AG04449 (cell line): ENCODE measurements around the gene CALCOCO1.

Experiments used
- CTCF ChIA-PET: fragments of 350-600 bp; formaldehyde crosslinking; extraction: SDS; loops from one replicate; lab custom pipeline; 2021; ENCODE audit warnings: antibody characterized with exemption; lab: Yijun Ruan, JAX
- POLR2A ChIA-PET: fragments of 400-600, 350-600 bp; formaldehyde crosslinking; extraction: SDS; loops from one replicate; lab custom pipeline; 2020; ENCODE audit warnings: antibody characterized with exemption, inconsistent platforms; lab: Yijun Ruan, JAX
- DNase-seq: peaks from one replicate; pipeline ENCODE4 v3.0.0-alpha.2; 2010; ENCODE audit warnings: low read depth, low spot score
- H3K4me3 ChIP-seq: 2 replicates; pipeline ENCODE4 v1.5.1; 2011; ENCODE audit warnings: low read depth, mild to moderate bottlenecking, control low read depth, low read length
- TF ChIP-seq, protein P1 (sequence below): IDR thresholded peaks from one replicate; pipeline ENCODE4 v1.5.1; 2011; ENCODE audit warnings: mild to moderate bottlenecking, moderate library complexity, low read length, control low read depth, inconsistent platforms; ENCODE audit not compliant: insufficient read depth; ENCODE audit errors: missing control alignments

Gene CALCOCO1

DNA sequence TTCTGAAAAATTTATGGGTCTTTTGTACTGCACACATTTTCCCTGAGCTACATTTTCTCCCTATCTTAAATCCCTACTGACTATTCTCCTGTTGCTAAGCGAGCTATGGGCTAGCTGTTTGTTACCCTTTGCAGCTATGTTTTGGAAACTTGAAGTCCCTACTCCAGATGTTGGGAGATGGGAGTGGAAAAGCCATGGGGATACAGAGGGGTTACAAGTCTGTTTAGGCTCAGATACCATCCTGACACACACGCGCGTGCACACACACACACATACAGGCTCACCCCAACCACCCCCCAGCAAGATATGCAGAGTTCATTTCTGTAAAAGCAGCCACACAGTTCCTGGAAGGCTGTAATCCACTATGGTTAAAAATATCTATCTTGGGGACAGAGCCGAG, 67.2 kb downstream of the CALCOCO1 start:
- no peak overlapping the region for H3K4me3 ChIP-seq
- TF ChIP-seq, protein P1, sequence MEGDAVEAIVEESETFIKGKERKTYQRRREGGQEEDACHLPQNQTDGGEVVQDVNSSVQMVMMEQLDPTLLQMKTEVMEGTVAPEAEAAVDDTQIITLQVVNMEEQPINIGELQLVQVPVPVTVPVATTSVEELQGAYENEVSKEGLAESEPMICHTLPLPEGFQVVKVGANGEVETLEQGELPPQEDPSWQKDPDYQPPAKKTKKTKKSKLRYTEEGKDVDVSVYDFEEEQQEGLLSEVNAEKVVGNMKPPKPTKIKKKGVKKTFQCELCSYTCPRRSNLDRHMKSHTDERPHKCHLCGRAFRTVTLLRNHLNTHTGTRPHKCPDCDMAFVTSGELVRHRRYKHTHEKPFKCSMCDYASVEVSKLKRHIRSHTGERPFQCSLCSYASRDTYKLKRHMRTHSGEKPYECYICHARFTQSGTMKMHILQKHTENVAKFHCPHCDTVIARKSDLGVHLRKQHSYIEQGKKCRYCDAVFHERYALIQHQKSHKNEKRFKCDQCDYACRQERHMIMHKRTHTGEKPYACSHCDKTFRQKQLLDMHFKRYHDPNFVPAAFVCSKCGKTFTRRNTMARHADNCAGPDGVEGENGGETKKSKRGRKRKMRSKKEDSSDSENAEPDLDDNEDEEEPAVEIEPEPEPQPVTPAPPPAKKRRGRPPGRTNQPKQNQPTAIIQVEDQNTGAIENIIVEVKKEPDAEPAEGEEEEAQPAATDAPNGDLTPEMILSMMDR: no peak
- no peak for DNase-seq
- ChIA-PET CTCF (interaction anchor here (1.9 to 2.3 kb wide), 3 partner anchors 16 to 117 kb away, joined by 5 to 17 read pairs (median 8); partner anchors contain the start of gene ATP5MC2), POLR2A (no interaction called here)

GRCh38 chr12:53659571-53659981, 67.7 kb downstream of the CALCOCO1 start:
- CTCF ChIA-PET: interaction anchor here (1.3 to 2.3 kb wide), 5 partner anchors 8 to 151 kb away, joined by 3 to 17 read pairs (median 5); partner anchors contain the start of gene ATP5MC2
- TF ChIP-seq, protein P1: no peak

DNA sequence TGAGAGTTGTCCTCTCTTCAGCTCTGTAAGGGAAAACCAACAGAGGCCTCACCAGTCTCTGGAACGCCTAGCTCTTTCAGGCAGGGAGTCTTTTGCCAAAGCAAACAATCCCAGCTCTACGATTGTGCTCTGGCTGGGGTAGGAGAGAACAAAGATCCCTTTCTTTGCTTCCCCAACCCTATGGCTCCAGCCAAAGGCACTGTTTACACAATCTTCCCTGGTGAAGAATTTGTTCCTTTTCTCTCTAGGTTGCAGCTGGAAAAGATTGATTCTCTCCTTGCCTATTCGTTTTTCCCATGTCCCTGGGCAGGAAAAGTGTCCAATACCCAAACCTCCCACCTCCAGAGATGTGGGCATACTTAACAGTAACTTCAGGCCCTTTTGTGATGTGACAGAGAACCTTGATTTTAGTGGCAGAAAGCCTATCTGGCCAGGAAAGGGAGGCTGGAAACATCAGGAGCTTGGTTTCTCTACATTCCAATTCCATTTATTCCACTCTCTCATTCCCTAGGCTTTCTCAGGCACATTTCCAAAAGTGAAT, 68.2 kb downstream of the CALCOCO1 start:
- TF ChIP-seq, protein P1: no peak
- ChIA-PET POLR2A (interaction anchor here (0.6 to 1.1 kb wide), 3 partner anchors 16 to 115 kb away, joined by 3 to 4 read pairs (median 3); partner anchors contain the start of gene ATP5MC2), CTCF (interaction anchor here (0.8 to 2.3 kb wide), 7 partner anchors 8 to 150 kb away, joined by 3 to 17 read pairs (median 4); partner anchors contain the start of gene ATP5MC2)
- DNase-seq: no peak
- no peak overlapping the region for H3K4me3 ChIP-seq

More at GRCh38 chr12:53659571-53659981, 67.7 kb downstream of the CALCOCO1 start:
- DNase-seq: no peak
- H3K4me3 ChIP-seq: no peak overlapping the region
- POLR2A ChIA-PET: interaction anchor here (0.6 to 1.1 kb wide), 3 partner anchors 16 to 116 kb away, joined by 3 to 4 read pairs (median 3); partner anchors contain the start of gene ATP5MC2
